Liver (tissue), 9 donors: ENCODE data around the gene CYP3A4. TPM values are rescaled to one million over a fixed set of nuclear protein-coding genes. Genes with fewer than 3 reads are reported as not detected.
A peak's percentile ranks its signal among the peaks of the same experiment; 100 is the strongest.

Experiments used
- DNase-seq: peaks from one replicate; pipeline ENCODE4 v3.0.0-alpha.2; 2017; ENCODE audit warnings: low spot score
- H3K27ac ChIP-seq, 2 donors: one replicate each; pipeline ENCODE4 v1.7.0; 2013; ENCODE audit warnings: inconsistent platforms in 2 of 2, low read length in 2 of 2, control low read depth in 1 of 2, low read depth in 1 of 2, mild to moderate bottlenecking in 1 of 2
- H3K27me3 ChIP-seq, 4 donors: one replicate each; pipeline versions ENCODE4 v1.6.1 to v1.7.0; 2013; ENCODE audit warnings: low read length in 3 of 4, inconsistent platforms in 1 of 4, mild to moderate bottlenecking in 1 of 4, moderate library complexity in 1 of 4; ENCODE audit not compliant: control insufficient read depth in 4 of 4, insufficient read depth in 4 of 4
- H3K36me3 ChIP-seq, 4 donors: one replicate each; pipeline versions ENCODE4 v1.6.1 to v1.7.0; 2013; ENCODE audit warnings: low read length in 3 of 4, mild to moderate bottlenecking in 3 of 4, low read depth in 1 of 4, moderate library complexity in 1 of 4; ENCODE audit not compliant: control insufficient read depth in 4 of 4, insufficient read depth in 3 of 4
- H3K4me1 ChIP-seq, 4 donors: one replicate each; pipeline versions ENCODE4 v1.6.1 to v1.7.0; 2013; ENCODE audit warnings: low read length in 3 of 4, mild to moderate bottlenecking in 3 of 4, moderate library complexity in 1 of 4; ENCODE audit not compliant: control insufficient read depth in 4 of 4, insufficient read depth in 4 of 4
- H3K4me3 ChIP-seq, 3 donors: one replicate each; pipeline versions ENCODE4 v1.6.1 to v1.7.0; 2013; ENCODE audit warnings: low read length in 3 of 3, control low read depth in 1 of 3, low read depth in 1 of 3, mild to moderate bottlenecking in 1 of 3
- H3K9ac ChIP-seq, 2 donors: one replicate each; pipeline ENCODE4 v1.7.0; 2013; ENCODE audit warnings: low read length in 2 of 2, mild to moderate bottlenecking in 2 of 2, moderate library complexity in 2 of 2, control low read depth in 1 of 2, low read depth in 1 of 2
- H3K9me3 ChIP-seq, 4 donors: one replicate each; pipeline versions ENCODE4 v1.6.1 to v1.7.0; 2013; ENCODE audit warnings: low read length in 3 of 4; ENCODE audit not compliant: control insufficient read depth in 4 of 4
- FOXA1 ChIP-seq: IDR thresholded peaks from 2 replicates; pipeline ENCODE4 v1.6.1; 2016; ENCODE audit warnings: antibody characterized with exemption
- GABPA ChIP-seq, 2 donors: IDR thresholded peaks in 1 of 2; conservative IDR thresholded peaks in 1 of 2; 2 replicates each; pipeline ENCODE4 v1.6.1; 2016; ENCODE audit warnings: antibody characterized with exemption in 2 of 2, mild to moderate bottlenecking in 1 of 2, moderate library complexity in 1 of 2
- HNF4A ChIP-seq, 2 donors: conservative IDR thresholded peaks; 2 replicates each; pipeline ENCODE4 v1.6.1; 2016; ENCODE audit warnings: antibody characterized with exemption in 2 of 2, mild to moderate bottlenecking in 2 of 2
- HNF4G ChIP-seq: IDR thresholded peaks from 2 replicates; pipeline ENCODE4 v1.6.1; 2016; ENCODE audit warnings: antibody characterized with exemption
- JUND ChIP-seq, 2 donors: IDR thresholded peaks; 2 replicates each; pipeline ENCODE4 v1.6.1; 2016; ENCODE audit warnings: antibody characterized with exemption in 2 of 2
- NR2F2 ChIP-seq: IDR thresholded peaks from 2 replicates; pipeline ENCODE4 v1.6.1; 2016; ENCODE audit warnings: antibody characterized with exemption
- RAD21 ChIP-seq, 2 donors: IDR thresholded peaks; 2 replicates each; pipeline ENCODE4 v1.6.1; 2016; ENCODE audit warnings: antibody characterized with exemption in 2 of 2, mild to moderate bottlenecking in 2 of 2
- SP1 ChIP-seq: IDR thresholded peaks from 2 replicates; pipeline ENCODE4 v1.6.1; 2018; ENCODE audit warnings: antibody characterized with exemption, mild to moderate bottlenecking
- TAF1 ChIP-seq: conservative IDR thresholded peaks from 2 replicates; pipeline ENCODE4 v1.6.1; 2016; ENCODE audit warnings: antibody characterized with exemption, mild to moderate bottlenecking
- YY1 ChIP-seq: IDR thresholded peaks from 2 replicates; pipeline ENCODE4 v1.6.1; 2016; ENCODE audit warnings: antibody characterized with exemption, mild to moderate bottlenecking
- WGBS: extraction: QIAGEN DNeasy Blood & Tissue Kit; methylation state at CpG from one replicate; pipeline ENCODE4 v1.1.7; 2013; 5-methylcytosine and 5-hydroxymethylcytosine counted together
- polyA plus RNA-seq, 2 donors: library from polyadenylated mRNA; stranded (reverse) in 1 of 2; unstranded in 1 of 2; fragments of 200-250 nt in 1 of 2; fragments of >200 nt in 1 of 2; fragmentation: Nextera tagmentation in 1 of 2; extraction: Ambion mirVana in 1 of 2; gene quantifications; one replicate each; pipeline versions ENCODE4 v1.2.1 to v1.2.3, GENCODE V29; 2013 to 2015
- total RNA-seq, 2 donors: library from RNA; depleted of rRNA; stranded (reverse); fragments of >200 nt; gene quantifications; one replicate each; pipeline ENCODE4 v1.2.3, GENCODE V29; 2014
- TF ChIP-seq, protein P1 (sequence below): IDR thresholded peaks from 2 replicates; pipeline ENCODE4 v1.6.1; 2016; ENCODE audit warnings: antibody characterized with exemption, mild to moderate bottlenecking
- TF ChIP-seq, protein P2 (sequence below): IDR thresholded peaks from 2 replicates; pipeline ENCODE4 v1.6.1; 2016; ENCODE audit warnings: antibody characterized with exemption
- TF ChIP-seq, protein P3 (sequence below): IDR thresholded peaks from 2 replicates; pipeline ENCODE4 v1.6.1; 2016; ENCODE audit warnings: antibody characterized with exemption
- donor health status: healthy.
- donor health status: healthy.
- donor health status: healthy.
- donor health status: healthy.
- donor health status: healthy.

Gene CYP3A4
- total and polyA plus RNA-seq, 4 donors = 0.51 to 1,082 (median 289) TPM

- 96% methylated on average over 2 of the region's 2 CpGs for WGBS
- Histone ChIP-seq H3K9me3 (no peaks in the 10 kb centered on the region), H3K36me3 (no peaks in the 10 kb centered on the region), H3K4me1 (peaks cover 3 to 22% (median 5%) of the 10 kb centered on the region in 4 donors), H3K9ac (no peak overlapping the region), H3K4me3 (no peak overlapping the region), H3K27ac (no peak overlapping the region), H3K27me3 (no peaks in the 10 kb centered on the region)
- TF ChIP-seq, protein P1, sequence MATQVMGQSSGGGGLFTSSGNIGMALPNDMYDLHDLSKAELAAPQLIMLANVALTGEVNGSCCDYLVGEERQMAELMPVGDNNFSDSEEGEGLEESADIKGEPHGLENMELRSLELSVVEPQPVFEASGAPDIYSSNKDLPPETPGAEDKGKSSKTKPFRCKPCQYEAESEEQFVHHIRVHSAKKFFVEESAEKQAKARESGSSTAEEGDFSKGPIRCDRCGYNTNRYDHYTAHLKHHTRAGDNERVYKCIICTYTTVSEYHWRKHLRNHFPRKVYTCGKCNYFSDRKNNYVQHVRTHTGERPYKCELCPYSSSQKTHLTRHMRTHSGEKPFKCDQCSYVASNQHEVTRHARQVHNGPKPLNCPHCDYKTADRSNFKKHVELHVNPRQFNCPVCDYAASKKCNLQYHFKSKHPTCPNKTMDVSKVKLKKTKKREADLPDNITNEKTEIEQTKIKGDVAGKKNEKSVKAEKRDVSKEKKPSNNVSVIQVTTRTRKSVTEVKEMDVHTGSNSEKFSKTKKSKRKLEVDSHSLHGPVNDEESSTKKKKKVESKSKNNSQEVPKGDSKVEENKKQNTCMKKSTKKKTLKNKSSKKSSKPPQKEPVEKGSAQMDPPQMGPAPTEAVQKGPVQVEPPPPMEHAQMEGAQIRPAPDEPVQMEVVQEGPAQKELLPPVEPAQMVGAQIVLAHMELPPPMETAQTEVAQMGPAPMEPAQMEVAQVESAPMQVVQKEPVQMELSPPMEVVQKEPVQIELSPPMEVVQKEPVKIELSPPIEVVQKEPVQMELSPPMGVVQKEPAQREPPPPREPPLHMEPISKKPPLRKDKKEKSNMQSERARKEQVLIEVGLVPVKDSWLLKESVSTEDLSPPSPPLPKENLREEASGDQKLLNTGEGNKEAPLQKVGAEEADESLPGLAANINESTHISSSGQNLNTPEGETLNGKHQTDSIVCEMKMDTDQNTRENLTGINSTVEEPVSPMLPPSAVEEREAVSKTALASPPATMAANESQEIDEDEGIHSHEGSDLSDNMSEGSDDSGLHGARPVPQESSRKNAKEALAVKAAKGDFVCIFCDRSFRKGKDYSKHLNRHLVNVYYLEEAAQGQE = no peak
- DNase-seq = no peak
Measured at GRCh38 chr7:99820408-99821027, 36.5 kb upstream of the CYP3A4 start.

DNA sequence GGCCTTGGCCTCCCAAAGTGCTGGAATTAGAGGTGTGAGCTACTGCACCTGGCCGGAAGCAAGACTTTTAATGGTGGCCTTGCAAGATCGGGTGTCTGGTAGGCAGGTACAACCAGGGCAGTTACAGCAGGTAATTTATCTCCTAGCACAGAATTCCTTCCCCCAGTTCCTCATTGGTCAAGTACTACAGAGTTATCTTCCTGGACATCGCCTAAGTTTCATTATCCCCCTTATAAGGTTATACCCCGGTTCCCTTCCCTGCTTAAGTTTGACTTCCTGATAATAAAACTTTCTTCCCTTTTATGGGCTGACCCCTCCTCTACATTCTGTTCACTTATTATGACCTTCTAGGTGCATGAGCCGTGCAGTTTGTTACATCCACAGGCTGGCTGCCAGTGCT lies 24.8 kb upstream of the CYP3A4 start:
- Histone ChIP-seq H3K9me3 (no peaks in the 10 kb centered on the region), H3K9ac (no peak overlapping the region), H3K27ac (no peak overlapping the region), H3K4me1 (no peaks in the 10 kb centered on the region), H3K27me3 (no peaks in the 10 kb centered on the region), H3K4me3 (no peak overlapping the region), H3K36me3 (no peaks in the 10 kb centered on the region)
- DNase-seq = peak; percentile 3
- 88% methylated on average over 5 of the region's 5 CpGs for whole genome bisulfite sequencing
- TF ChIP-seq NR2F2 = no peak
- no peak for TF ChIP-seq HNF4G
- no peak for TF ChIP-seq YY1
- no peak for TF ChIP-seq HNF4A (conservative IDR thresholded peaks at IDR 0.05)
- no peak for TF ChIP-seq JUND (IDR thresholded peaks at IDR 0.05)
- TF ChIP-seq, protein P2, sequence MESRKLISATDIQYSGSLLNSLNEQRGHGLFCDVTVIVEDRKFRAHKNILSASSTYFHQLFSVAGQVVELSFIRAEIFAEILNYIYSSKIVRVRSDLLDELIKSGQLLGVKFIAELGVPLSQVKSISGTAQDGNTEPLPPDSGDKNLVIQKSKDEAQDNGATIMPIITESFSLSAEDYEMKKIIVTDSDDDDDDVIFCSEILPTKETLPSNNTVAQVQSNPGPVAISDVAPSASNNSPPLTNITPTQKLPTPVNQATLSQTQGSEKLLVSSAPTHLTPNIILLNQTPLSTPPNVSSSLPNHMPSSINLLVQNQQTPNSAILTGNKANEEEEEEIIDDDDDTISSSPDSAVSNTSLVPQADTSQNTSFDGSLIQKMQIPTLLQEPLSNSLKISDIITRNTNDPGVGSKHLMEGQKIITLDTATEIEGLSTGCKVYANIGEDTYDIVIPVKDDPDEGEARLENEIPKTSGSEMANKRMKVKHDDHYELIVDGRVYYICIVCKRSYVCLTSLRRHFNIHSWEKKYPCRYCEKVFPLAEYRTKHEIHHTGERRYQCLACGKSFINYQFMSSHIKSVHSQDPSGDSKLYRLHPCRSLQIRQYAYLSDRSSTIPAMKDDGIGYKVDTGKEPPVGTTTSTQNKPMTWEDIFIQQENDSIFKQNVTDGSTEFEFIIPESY = no peak
- no peak for TF ChIP-seq SP1
- TF ChIP-seq TAF1 = no peak
- TF ChIP-seq, protein P1 = no peak
- TF ChIP-seq, protein P3, sequence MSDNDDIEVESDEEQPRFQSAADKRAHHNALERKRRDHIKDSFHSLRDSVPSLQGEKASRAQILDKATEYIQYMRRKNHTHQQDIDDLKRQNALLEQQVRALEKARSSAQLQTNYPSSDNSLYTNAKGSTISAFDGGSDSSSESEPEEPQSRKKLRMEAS = no peak
- TF ChIP-seq GABPA (IDR thresholded peaks at IDR 0.05 in 1 of 2, conservative IDR thresholded peaks at IDR 0.05 in 1 of 2) = no peak
- no peak for TF ChIP-seq FOXA1
- TF ChIP-seq RAD21 (IDR thresholded peaks at IDR 0.05) = no peak
